HT-29 (cell line): ENCODE data around the gene HSPB6. TPM values are rescaled to one million over a fixed set of nuclear protein-coding genes. Genes with fewer than 3 reads are reported as not detected.
A peak's percentile ranks its signal among the peaks of the same experiment; 100 is the strongest.
"Not testable (repeated sequence)": the region's sequence is repeated elsewhere in the genome, so short reads cannot be mapped to it uniquely, and the experiment has no call there.

Experiments used
- DNase-seq: peaks from one replicate; pipeline ENCODE4 v3.0.0-alpha.2; 2015; ENCODE audit warnings: low spot score
- total RNA-seq: library from RNA; depleted of rRNA; stranded (reverse); fragments of >200 nt; shearing (Covaris generic); gene quantifications from 2 replicates; pipeline ENCODE4 v1.2.3, GENCODE V29; 2014

The HSPB6 gene
- total RNA-seq, 1 experiment from 2014 or later, result not detected

- no peak for DNase-seq
Observed at GRCh38 chr19:35786299-35787160, 29.7 kb upstream of the HSPB6 start.

DNA sequence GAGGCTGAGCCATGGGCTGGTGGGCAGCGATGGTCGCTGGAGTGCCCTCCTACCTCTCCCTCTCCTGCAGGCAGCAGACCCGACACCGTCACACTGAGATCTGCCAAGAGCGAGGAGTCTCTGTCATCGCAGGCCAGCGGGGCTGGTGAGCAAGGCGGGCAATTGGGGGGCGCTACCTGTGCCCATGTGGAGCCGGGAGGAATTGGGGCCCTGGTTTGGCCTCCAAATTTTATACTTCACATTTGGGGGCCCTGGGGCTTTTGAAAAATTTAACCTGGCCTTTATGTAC lies 28.5 kb upstream of the HSPB6 start:
- no peak for DNase-seq

GRCh38 chr19:35784503-35785338 lies 27.9 kb upstream of the HSPB6 start:
- no peak for DNase-seq

GRCh38 chr19:35783469-35784434 lies 26.9 kb upstream of the HSPB6 start:
- DNase-seq, result no peak

GRCh38 chr19:35782589-35782988 lies 25.8 kb upstream of the HSPB6 start:
- no peak for DNase-seq

GRCh38 chr19:35781650-35782049 lies 24.8 kb upstream of the HSPB6 start:
- DNase-seq, result no peak

- no peak for DNase-seq
Observed at GRCh38 chr19:35780717-35781116, 23.9 kb upstream of the HSPB6 start.

GRCh38 chr19:35780058-35780457 lies 23.2 kb upstream of the HSPB6 start:
- no peak for DNase-seq

DNA sequence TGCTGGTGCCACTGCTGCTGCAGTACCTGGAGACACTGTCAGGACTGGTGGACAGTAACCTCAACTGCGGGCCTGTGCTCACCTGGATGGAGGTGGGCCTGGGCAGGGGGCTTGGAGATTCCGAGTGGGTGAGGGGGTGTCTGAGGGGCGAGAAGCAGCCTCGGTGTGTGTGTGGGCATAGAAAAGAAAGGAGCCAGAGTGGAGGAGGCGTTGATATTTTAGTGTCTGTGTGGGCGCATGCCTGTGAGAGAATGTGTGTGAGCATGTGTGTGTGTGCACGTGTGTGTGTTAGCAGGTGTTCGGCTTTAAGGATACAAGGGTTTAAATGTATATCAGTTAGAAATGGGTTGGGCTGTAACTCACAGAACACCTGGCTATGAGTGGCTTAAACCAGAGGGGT lies 22.2 kb upstream of the HSPB6 start:
- no peak for DNase-seq

DNA sequence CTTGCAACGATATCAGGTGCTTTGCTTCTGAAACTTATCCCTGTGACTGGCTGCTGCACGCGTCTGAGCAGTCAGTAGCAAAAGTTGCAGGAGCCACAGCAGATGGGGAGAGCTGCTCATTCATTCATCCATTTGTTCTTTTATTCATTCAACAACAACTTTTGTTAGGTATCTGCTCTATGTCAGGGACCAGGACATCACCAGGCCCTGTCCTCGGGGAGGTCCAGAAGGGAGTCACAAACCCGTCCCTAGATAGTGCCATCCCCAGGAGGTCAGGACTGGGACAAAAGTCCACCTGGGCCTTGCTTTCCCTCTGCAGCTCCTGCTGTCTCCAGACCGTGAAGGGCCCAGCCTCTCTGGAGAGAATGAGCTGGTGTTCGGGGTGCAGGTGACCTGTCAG lies 21.1 kb upstream of the HSPB6 start:
- no peak for DNase-seq

DNA sequence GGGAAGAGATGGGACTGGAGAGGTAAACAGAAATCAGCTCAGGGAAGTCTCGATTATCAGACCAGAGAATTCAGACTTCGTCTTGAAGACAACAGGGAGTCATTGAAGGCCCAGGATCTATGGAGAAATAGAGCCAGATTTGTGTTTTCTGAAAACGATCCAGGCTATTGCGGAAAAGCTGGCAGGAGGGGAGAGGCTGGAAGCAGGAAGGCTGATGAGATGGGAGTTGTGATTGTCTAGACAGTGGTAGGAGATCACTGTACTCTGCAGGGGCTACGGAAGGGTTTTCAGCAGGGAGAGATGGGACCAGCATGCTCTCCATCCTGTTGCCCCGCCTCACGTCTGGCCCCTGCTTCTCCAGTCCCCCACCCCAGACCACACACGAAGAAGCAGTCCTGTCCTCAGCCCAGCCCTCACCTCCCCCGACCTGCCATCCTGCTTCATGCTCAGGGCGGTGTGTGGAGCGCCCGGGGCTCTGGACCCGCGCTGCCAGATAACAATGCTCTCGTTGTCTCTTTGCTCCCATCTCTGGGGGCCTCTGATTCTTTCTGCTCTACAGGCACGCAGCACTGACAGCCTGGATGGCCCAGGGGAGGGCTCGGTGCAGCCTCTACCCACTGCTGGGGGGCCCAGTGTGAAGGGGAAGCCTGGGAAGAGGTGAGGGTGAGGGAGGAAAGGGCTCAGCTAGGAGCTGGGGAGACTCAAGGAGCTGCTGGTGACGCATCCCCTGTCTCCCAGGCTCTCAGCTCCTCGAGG lies 20.4 kb upstream of the HSPB6 start:
- DNase-seq, result no peak

DNA sequence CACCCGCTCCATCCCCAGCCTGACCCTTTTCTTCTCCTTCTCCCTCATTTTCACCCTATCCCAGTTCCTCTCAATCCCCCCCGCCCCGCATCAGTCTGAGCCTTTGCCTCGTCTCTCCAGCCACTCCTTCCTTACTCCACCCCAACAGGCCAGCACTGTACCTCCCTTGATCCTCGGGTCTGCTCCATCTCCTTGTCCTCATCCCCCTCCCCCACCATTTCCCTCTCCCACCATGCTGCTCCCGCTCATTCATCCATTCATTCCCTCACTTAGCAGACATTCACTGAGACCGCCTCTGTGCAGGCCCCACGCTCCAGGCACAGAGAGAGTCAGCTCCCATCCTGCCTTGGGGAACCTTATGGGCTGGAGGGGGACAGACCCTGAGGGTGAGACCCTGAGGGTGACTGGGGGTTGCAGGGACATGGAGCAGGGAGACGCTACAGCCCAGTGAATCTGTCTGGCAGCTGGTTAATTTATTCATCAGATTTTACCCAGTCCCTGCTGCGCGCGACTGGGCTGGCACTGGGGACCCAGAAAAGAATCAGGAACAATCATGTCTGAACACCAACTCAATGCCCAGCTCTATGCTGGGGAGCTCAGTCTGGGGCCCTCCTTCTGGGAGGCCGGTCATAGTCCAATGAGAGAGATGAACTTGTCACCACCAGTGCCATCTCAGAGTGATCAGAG lies 19.4 kb upstream of the HSPB6 start:
- no peak for DNase-seq

DNA sequence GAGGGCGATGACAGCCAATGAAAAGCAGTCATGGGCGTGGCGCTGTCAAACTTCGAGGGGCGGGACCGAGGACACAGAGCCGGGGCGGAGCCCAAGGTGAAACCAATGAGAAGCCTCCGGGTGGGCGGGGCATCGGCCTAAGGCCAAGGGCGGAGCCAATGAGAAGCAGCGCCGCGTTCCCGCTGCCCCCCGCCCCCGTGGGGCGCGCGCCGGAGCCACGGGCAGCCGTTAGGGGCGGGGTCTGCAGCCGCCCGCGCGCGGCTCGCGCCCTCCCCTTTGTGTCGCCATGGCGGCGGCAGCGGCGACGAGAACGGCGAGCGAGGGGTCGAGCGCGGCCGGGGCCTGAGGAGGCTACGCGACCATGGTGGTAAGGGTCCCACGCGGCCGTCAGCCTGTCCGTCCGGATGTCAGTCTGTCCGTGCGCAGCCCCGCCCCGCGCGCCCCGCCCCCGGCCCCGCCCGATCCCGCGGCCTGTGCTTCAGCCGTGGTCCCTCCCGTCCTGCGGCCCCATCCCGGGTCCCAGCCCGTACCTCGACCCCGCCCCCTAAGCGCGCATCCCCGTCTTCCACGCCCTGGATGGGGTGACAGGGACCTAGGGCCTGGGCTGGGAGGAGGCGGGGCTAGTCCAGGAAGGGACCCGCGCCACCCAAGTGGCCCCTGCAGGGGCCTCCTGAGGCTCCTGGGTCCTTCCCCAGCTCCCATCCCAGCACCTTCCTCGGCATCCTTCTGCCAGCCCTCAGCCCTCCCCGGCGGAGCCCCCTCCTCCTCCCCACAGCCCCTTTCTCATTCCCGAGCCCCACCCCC lies 18.7 kb upstream of the HSPB6 start, which contains the start of gene ARHGAP33:
Gene ARHGAP33, plus strand, starts transcription at position 267 of the 804 bp plus-strand sequence. Its CDS starts 95 bp downstream, at position 362.
- DNase-seq, result peak; percentile 100

- DNase-seq, result no peak
Observed at GRCh38 chr19:35775046-35775297, 18.1 kb upstream of the HSPB6 start.

DNA sequence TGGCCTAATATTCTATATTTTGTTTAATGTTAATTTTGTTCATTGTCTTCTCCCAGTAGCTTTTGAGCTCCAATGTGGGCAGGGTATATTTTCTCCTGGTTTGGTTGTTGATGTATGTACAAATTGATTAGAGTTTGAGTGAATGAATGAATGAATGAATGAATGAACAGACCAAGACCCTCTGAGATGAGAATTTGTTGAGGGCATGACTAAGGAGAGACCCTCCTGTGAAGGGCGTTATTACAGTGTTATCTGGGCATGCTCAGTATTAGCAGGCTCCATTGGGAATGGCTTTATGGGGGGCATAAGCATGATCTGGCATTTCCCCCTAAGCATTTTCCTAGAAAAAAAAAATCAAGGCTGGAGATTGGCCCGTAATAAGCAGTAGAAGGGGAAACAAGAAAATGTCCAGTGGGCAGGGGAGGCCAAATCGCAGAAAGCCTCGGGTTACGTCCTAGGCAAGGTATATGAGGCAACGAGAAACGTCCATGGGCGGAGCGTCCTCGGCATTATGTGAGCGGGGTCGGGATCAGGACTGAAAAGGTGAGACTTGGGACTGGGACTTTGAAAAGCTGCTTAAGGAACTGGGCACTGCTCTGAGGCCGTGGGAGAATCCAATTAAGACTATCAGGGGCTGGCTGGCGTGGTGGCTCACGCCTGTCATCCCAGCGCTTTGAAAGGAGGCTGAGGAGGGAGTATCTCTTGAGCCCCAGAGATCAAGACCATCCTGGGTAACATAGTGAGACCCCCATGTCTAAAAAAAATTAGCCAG lies 17.6 kb upstream of the HSPB6 start:
- no peak for DNase-seq

- DNase-seq, result peak; percentile 30
Observed at GRCh38 chr19:35773020-35773806, 16.4 kb upstream of the HSPB6 start.

GRCh38 chr19:35772362-35772761 lies 15.5 kb upstream of the HSPB6 start:
- DNase-seq, result not testable (repeated sequence)

DNA sequence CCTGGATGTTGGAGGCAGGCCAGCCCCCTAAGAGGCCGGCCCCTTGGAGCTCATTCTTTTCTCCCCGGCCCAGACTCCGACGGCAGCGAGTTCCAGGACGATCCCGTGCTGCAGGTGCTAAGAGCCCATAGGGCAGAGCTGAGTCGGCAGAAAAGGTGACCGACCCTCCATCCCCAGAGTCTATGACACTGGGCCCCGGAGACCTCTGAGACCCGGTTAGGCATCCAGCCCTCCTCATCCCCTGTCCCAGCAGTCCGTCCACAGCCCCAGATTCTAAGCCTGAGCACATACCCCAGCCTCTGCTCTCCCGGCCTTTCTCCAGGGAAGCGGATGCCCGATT lies 11.2 kb upstream of the HSPB6 start:
- DNase-seq, result no peak
